SKM-1 (cell line): ENCODE data around the gene PCDH19.

Experiments used
- DNase-seq: peaks from one replicate; lab custom pipeline; 2025; ENCODE audit not compliant: unreplicated experiment; lab: John Stamatoyannopoulos, UW

Gene PCDH19

GRCh38 chrX:100405424-100405823, 4.6 kb downstream of the PCDH19 start:
- DNase-seq = no peak

- no peak for DNase-seq
Observed at GRCh38 chrX:100404851-100405250, 5.2 kb downstream of the PCDH19 start.

GRCh38 chrX:100395781-100396180, 14.3 kb downstream of the PCDH19 start:
- DNase-seq = no peak

- no peak for DNase-seq
Observed at GRCh38 chrX:100381619-100382018, 28.5 kb downstream of the PCDH19 start.

- DNase-seq = no peak
Observed at GRCh38 chrX:100379388-100379986, 30.6 kb downstream of the PCDH19 start.

- DNase-seq = no peak
Observed at GRCh38 chrX:100377826-100378225, 32.2 kb downstream of the PCDH19 start.

GRCh38 chrX:100376576-100376975, 33.5 kb downstream of the PCDH19 start:
- DNase-seq = no peak

GRCh38 chrX:100373673-100374072, 36.4 kb downstream of the PCDH19 start:
- DNase-seq = no peak

GRCh38 chrX:100368167-100368566, 41.9 kb downstream of the PCDH19 start:
- DNase-seq = peak; percentile 0

GRCh38 chrX:100363896-100364295, 46.2 kb downstream of the PCDH19 start:
- DNase-seq = no peak

- no peak for DNase-seq
Observed at GRCh38 chrX:100358766-100359165, 51.3 kb downstream of the PCDH19 start.

- DNase-seq = no peak
Observed at GRCh38 chrX:100356351-100356896, 53.6 kb downstream of the PCDH19 start.

GRCh38 chrX:100355680-100356079, 54.4 kb downstream of the PCDH19 start:
- DNase-seq = no peak

- DNase-seq = no peak
Observed at GRCh38 chrX:100353326-100353725, 56.7 kb downstream of the PCDH19 start.

- DNase-seq = no peak
Observed at GRCh38 chrX:100350704-100351489, 59.2 kb downstream of the PCDH19 start.

GRCh38 chrX:100349391-100349790, 60.7 kb downstream of the PCDH19 start:
- DNase-seq = no peak

GRCh38 chrX:100341142-100341510, 68.9 kb downstream of the PCDH19 start:
- DNase-seq = no peak

- DNase-seq = no peak
Observed at GRCh38 chrX:100340491-100341141, 69.5 kb downstream of the PCDH19 start.

- DNase-seq = no peak
Observed at GRCh38 chrX:100328351-100328750, 81.7 kb downstream of the PCDH19 start.

- no peak for DNase-seq
Observed at GRCh38 chrX:100319716-100320115, 90.4 kb downstream of the PCDH19 start.

GRCh38 chrX:100316987-100317386, 93.1 kb downstream of the PCDH19 start:
- no peak for DNase-seq

- no peak for DNase-seq
Observed at GRCh38 chrX:100315566-100315965, 94.5 kb downstream of the PCDH19 start.
